CD4-positive, alpha-beta T cell treated with Interleukin-1 beta for 1 hour (primary cell): ENCODE results near the gene FGD2.
"Not testable (repeated sequence)": the region's sequence is repeated elsewhere in the genome, so short reads cannot be mapped to it uniquely, and the experiment has no call there.

Experiments
- DNase-seq, 2 donors: peaks; one replicate each; pipeline ENCODE4 v3.0.0-alpha.2; 2020 to 2022

The FGD2 gene

DNA sequence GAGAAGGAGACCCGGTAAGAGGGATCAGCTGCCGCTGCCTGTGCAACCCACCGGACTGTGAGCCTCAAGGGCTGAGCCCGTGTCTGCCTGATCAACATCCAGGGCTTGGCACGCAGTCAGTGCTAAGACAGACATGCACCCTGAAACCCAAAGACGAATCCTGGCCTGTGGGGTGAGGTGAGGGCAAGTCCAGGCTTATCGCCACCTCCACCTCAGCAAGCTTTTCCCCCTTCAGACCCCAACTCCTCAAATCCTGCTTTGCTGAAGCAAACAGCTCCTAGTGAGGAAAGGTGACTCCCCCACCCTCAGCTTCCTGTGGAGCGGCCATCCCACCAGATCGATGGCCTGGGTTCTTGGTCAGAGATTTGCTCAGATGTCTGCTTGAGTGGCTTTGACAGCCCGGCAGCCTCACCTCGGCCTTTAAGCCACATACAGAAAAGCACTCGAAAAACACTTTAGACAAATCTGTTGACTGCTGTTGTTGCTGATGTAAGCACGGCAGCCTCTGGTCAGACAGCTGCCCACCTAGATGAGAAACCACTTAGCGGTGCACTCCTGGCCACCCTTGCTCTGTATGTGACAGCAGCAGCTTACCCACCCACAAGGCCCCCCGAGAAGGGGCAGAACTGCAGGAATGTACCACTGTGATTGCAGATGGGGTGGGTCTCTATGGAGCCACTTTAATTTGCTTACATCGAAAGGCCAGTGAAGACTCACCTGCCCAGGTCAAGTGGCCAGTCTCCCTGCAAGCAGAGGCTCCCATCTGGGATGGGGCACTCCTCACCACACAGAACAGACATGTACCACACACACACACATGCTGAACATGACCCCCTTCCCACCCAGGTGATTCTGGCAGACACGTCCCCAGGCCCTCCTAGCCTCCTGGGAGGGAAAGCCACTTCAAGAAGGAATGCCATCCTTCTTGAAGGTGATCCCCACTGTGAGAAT is 34.3 kb upstream of the FGD2 start:
- DNase-seq = no peak

DNA sequence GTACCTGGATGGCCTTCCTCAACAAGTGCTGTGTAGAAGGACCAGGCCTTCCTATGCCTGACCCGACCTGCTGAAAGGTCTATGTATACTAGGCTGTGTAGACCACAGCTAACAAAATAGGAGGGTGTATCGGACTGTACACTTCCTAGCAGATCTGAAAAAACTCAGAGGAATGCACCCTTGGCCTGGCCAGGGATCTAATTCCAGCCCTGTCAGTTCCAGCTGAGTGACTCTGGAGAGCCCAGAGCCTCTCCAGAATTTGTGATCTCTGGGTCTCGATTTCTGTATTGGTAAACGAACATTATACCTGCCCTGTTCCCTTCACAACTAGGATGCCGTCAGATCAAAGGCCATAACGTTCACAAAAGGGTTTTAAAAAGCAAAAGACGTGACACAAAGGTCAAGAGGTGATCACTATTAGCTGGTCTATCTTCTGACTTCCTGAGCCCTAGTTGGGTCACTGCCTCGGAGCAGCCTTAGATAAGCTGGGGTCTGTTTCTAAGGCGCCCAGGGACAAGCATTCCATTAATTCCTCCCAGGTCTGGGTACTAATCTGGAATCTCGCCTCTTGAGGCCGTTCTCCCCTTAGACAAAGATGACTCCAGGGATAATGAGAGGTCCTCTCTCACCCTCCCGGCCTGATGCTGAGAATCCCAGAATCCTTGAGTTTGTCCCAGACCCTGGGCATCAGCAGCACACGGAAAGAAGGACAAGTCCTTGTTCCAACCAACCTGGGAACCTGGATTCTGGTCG is 33.4 kb upstream of the FGD2 start:
- no peak for DNase-seq

DNA sequence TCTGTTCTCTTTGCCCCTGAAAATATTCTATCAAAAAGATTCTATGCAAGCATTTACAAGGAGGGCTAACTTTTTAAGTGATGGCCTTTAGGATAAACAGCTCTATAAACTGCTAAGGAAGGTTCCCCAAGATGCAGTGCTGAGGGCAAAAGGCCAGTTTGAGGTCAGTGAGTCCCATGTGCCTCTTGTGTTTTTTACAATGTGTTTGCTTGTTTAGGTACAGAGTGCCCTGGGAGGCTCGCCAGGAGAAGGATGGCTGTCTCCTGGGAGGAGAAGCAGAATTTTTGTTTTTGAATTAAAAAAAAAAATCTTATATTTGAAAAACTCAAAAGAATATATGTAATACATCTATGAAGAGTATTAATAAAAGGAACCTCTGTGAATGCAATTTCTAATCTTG is 32.3 kb upstream of the FGD2 start:
- no peak for DNase-seq

DNA sequence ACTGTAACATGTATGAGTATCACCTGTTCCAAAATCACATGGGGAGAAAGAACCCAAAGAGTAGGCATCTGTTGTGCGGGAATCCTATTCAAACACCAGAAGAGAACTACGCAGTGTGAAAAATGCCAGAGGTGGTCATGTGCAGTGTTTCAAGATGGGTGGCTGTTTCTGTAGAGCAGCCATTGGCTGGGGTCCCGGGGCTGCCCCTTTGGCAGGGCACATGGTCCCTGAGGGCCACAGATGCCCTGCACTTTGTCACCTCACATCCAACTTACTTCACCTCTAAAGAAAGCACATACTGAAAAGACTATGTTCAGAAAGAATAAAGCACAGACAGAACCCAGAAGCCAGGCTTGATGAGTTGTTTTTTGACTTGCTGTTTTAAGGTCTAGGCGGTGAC is 31.8 kb upstream of the FGD2 start:
- no peak for DNase-seq

DNA sequence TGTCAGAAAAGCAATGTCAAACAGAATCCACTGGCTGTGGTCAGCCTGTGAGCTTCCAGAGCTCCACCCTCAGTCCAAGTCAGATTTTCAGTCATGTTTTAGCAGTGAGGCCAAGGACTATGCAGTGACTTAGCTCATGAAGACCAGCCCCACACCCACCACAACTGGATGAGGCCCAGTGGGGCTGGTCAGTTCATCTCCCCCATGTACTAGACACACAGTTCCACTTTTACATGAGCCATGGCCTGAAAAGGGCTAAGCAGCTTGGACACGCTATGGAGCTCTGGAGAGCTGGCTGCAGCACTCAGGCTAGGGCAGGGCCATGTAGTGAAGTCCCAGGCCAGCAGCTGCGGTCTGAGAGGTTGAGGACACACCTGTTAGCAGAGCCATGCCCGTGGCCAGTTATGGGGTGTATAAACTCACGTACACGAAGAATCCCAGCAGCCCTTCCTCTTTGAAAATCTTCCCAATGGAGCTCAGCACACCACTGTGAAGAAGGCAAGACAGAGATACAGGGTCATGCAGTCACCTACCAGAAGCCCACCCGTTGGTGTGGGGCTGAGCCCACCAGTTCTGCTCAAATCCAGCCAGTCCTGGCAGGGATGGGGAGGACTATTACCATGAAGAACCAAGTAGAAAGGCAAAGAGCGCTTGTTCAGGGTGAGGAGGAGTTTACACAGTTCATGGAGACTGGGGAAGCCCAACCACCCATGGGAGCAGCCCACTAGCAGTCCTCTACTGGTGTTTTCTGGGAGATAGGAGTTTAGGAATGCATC is 30.0 kb upstream of the FGD2 start:
- DNase-seq = no peak

DNA sequence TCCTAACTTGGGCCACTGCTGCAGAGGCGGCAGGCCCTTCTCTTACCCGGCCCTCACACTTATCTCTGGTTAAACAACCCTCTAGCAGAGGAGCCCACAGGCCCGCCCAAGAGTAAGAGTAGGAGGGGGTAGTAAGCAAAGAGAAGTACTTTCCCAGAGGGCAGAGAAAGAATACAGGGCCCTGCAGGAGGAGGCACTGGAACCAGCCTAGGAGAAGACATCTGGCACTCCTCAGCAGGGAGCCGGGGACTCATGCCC is 29.5 kb upstream of the FGD2 start:
- no peak for DNase-seq

DNA sequence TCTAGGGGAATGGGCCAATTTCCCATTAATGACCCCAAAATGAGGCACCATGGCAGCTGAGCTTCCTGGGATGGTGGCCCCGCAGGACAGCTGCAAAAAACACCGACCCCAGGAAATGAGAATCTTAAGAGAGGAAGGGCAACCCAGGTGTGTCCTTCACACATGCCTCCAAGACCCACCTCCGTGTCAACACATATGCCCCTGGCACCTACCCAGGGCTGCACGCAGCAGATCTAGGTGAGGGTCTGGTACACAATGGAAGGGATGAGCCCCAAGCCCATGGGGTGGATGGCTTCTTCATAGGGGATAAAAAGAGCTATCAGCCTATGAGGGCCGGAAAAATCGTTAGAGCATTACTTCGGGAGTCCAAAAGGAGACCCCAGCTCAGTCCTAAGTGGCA is 28.9 kb upstream of the FGD2 start:
- no peak for DNase-seq

DNA sequence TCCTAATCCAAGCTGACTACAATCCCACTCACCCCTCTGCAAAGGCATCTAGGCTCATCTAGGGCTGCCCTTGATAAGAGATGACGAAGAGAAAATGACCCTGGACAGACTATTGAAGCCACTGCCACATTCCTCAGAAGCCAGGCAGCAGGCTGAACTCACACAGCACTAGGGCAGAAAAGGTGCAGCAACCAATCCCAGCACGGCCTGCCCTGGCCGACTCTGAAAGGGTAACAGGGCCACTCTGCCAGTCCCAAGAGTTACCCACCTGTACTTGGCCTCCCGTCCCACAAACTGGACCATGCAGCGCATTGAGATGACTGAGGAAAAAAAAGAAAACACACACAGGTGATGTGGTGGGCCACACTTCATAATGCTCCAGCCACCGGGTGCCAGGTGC is 28.5 kb upstream of the FGD2 start:
- no peak for DNase-seq

DNA sequence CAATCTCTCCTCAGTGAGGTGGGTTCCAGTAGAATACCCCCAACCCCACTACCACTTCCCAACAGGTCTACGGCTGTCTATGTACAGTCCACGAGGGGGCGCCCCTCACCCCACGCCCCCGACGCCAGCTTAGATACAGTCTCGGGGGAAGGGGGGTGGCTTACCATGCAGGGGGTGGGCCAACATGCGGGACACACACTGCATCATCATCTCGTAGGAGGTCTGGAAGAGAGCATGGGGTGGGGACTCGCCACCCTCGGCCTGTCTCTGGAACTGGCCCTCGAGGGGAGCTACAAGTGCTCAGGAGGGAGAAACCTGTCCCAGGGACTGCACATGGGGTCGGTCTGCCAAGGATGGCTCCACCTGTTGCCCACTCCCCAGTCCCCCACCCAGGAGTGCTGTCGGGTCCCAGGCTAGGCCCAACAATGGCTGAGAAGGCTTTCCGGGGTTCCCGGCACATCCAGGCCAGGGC is 27.9 kb upstream of the FGD2 start:
- no peak for DNase-seq

DNA sequence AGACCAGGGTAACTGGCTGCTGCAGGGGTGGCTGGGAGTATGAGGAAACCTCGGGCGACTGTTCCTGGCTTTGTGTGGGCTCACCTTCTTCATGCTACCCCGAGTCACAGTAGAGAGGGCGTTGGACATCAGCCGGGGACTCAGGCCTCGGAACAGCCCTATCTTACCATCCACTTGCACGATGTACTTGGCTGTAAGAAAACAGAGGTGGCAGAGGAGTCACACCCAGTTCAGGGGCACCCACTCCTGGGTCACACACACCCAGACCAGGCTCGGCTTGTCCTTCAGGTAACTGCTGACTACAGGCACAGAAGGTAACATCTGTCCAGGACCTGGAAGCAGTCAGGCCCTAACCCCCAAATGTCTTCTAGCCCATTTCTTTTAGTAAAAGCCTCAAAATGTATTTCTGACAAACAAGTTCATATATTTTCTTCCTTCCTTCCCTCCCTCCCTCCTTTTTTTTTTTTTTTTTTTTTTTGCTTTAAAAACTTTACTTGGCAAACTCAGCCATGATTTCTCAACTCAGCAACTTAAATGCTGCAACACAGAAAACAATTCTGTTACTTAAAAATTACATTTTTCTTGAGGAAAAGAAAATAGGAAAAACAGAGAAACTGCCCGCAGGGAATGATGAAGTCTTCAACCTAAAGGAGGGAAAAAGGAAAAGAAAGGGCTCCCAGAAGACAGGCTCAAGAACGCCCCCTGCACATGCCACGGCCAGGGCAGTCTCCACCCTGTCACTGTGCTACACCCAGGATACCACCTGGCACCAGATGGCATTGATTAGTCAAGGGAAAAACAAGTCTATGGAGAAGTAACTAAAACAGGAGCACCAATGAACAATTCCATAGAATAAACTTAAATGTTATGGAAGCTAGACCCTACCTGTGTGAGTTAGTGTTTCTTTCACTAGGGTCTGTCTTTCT is 26.8 kb upstream of the FGD2 start:
- no peak for DNase-seq

DNA sequence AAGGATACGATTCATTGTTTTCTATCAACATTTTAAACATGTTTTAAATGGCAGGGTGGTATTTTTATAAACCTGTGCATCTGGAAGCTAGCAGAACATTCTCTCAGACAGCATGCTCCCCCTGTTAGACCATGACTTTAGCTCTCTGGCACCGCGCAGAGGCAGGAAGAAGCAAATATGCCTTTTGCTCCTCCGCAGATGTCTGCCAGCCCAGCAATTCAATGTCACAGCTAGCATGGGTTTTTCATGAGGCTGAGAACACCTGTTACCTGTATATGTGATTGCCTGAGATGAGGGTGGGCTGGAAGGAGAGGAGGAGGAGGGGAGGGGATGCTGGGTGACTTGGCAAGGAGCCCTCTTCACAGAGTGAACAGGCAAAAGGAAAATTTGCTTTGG is 26.1 kb upstream of the FGD2 start:
- peak; percentile 41 to 46 for DNase-seq

DNA sequence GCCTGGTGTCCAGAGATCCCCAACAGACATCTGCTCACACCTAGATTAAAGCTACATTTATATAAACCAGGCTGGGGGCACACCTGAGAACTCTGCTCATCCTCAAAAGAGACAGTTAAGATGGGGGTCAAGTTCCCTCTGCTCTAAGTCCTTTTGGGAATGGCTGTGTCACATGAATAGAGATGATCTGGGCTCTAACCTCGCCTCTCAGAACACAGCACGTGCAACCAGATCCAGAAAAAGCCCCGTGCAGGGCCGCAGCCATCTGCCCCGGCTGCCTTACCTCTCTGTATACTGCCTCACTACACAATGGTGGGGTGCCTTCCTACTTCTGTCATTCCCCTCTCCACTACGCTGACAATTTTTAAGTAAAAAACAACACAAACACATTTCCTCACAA is 25.3 kb upstream of the FGD2 start:
- no peak for DNase-seq

DNA sequence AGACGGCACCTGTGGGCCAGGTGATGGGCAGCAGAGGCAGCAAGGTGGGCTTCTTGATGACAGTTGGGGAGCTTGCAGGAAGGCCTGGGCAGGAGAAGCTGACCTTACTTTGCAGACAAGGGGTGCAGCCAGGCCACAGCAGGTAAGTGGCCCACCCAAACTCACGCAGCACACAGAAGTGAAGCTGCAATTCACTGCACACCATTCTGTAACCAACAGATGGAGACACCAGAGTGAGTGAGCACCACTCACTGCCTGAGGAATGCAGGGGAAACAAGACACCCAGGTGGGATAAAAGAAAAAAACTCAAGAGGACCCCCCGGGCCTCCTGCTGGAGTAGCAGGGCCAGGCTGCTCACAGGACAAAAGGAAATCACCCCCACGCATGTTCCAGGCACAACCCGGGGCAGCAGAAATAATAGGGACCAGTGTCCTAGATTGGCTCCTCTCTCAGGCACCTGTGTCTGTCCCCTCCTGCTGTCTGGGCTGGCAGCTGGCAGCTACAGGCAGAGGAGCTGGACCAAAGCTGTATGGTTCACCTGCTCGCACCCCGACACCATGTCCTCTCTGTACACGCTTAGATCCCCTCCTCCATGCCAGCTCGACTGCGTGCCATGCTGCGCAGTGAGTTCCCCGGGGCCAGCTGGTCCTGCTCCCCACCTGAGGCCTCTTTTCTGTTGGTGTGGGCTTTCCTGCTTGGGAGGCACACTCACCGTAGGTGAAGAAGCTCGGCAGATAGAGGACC is 24.4 kb upstream of the FGD2 start:
- DNase-seq = no peak

DNA sequence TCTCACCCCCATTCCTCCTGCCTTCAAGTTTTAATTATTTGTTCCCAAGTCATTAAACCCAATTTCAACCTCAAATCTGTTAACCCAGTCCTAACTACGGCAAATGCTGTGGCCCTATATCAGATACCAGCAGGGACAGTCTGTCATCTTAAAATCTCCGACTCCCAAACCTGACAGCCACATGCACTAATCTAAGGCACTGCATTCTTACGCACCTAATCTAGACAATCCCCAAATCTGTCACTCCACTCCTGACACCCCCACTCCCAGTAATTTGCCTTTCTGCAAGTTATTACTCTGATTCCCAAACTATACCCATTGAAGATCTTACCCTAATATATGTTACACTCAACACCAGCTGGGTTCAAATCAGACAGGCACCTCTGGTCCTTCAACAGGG is 21.9 kb upstream of the FGD2 start:
- no peak for DNase-seq

DNA sequence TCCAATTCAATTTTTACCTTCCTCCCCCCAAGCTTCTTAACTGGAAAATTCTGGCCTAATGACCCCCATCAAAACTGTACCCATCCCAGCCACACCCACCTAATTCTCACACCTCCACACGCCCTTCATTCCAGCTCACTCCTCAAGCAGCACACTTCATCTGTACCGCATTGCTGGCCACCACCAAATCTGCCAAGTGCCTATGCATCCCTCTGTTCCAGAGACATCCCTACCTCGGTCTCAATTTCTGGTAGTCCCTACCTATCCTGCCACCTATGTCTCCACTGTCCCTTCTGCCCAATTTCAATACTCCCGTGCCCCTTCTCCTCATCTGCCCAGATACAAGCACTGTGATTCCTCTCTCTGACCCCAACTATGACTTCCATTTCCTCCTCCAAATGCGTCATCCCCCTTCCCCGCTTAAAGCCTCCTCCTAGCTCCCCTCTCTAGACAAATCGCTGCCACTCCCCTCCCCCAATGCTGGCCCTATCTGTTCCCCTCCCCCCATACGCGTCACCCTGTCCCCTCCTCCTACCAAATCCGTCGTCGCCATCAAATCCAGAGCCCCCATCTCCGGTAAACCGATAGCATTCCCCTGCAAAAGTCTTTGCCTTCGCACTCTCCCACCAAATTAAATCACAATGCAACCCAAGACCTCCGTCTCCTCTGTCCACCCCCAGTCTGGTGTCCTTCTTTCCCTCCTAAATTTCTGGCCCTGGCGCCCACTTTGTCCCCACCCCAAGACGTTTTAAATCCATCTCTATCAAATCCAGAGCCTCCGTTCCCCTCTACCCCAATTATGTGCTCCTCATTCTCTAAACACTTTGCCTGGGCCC is 20.7 kb upstream of the FGD2 start:
- peak; percentile 79 to 80 for DNase-seq

DNA sequence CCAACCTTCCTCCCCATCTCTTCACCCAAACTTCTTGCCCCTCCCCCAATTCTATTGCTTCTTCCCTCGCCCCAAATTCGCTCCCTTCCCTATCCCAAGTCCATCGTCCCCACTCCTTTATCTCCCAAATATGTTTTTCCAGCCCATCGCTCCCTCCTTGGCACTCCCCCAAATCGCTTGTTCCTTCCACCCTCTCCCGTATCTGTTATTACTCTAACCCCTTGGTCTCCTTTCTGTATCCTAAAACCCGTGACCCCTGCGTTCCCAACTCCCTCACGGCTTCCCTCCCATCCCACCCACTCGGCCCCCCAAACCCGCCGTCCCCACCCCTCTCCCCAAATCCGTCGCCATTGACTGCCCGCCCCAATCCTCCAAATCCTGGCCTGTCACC is 20.0 kb upstream of the FGD2 start:
- no peak for DNase-seq

DNA sequence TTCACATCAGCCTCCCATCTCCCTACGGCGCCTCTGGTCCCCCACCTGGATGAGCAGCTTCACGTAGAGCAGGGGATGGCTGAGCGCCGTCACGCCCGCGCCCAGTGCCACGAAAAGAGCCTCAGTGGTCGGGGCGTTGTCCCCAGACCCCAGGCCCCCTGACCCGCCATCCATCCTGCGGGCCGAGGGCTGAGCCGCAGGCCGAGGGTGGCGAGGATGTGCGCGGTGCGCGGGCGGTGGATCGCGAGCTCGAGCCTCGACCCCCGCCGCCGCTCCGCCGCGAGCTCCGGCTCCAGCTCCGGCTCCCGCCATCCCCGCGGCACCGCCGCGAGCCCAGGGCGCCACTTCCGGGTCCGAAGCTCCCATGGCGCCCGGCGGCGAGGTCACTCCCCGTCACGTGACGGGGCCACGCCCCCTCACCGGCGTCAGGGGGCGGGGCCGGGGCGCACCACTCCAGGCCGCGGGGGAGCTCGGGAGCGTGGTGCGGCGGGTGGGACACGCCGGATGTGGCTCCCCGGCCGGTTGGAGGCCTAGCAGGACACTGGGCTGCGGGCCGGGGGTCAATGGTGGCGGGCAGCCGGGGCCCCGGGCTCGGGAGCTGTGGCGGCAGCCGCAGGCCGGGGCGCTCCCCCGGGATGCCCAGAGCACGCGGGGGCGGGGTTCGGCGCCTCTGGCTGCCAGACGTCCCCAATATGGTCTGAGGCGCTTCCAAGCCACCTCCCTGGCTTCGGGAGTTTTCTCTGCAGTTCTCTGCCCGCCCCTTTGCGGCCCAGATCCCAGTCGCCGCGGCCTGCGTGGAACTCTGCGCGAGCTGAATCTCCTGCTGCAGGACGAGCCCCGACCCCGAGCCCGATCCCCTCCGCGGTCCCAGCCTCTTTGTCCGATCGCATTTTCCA is 19.4 kb upstream of the FGD2 start, which contains the start of gene MTCH1:
TSS of gene MTCH1 (minus strand) at position 389 of the 896 bp plus-strand sequence. CDS start at position 366, 23 bp downstream.
- DNase-seq = peak; percentile 87 to 89

DNA sequence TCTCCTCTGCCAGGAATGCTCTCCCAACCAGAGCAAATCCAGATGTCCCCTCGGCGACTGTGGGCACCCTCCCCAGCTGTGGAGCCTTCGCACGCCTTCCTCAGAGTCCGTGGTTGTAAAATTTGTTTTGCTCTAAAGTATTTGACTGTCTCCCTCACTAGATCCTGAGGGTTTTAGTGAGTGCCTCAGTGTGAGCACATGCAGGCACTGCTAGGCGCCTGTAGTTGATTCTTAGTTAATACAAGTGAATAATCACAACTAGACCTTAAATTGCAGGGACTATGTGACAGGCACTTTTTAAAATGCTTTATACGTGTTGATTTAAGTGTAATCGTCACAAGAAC is 18.8 kb upstream of the FGD2 start:
- no peak for DNase-seq

DNA sequence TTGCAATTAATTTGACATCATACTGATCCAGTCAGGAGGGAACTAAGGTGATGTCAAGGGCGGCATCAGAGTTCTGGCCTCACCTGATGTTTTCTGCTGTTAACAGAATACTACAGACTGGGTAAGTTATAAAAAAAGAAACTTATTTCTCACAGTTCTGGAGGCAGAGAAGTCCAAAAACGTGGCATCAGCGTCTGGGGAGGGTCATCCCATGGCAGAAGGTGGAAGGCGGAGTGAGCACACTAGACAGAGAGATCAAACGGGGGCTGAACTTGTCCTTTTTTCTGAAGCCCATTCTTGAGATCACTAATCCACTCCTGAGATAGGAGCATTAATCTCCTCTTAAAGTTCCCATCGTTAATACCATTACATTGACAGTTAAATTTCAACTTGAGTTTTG is 16.2 kb upstream of the FGD2 start:
- no peak for DNase-seq

DNA sequence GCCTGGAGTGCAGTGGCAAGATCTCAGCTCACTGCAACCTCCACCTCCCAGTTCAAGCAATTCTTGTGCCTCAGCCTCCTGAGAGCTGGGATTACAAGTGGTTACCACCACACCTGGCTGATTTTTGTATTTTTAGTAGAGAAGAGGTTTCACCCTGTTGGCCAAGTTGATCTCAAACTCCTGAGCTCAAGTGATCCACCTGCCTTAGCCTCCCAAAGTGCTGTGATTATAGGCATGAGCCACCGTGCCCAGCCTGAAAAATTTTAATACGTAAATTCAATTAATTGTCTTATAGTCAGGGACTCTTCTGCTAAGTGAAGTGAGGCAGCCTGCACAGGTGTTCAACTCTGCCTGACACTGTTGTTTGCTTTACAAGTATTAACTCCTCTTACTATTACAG is 15.1 kb upstream of the FGD2 start:
- not testable (repeated sequence) for DNase-seq
